HG03280 (cell line): ENCODE measurements around the gene ARHGAP10.

ENCODE experiments used
- ATAC-seq: cut with Tn5 transposase; IDR thresholded peaks from one replicate; pipeline ENCODE4 v1.9.1; 2021; ENCODE audit warnings: mild to moderate bottlenecking, moderate library complexity; ENCODE audit not compliant: unreplicated experiment

Gene ARHGAP10

GRCh38 chr4:147731580-147732517, at the start of gene ARHGAP10:
ARHGAP10 (plus strand) TSS chr4:147732088; CDS start chr4:147732302, 214 bp downstream.
- peak; percentile 61 for ATAC-seq

GRCh38 chr4:147682755-147683154, 49.1 kb upstream of the ARHGAP10 start:
- ATAC-seq: no peak

- ATAC-seq: no peak
These were observed 48.7 kb upstream of the ARHGAP10 start for GRCh38 chr4:147683188-147683591.

GRCh38 chr4:147683717-147684700, 47.9 kb upstream of the ARHGAP10 start, which contains the start of gene PRMT9:
PRMT9 (minus strand) TSS chr4:147684163; CDS start chr4:147683987, 176 bp downstream.
- ATAC-seq: peak; percentile 99

GRCh38 chr4:147689067-147689466, 42.8 kb upstream of the ARHGAP10 start:
- ATAC-seq: no peak

GRCh38 chr4:147691820-147692219, 40.1 kb upstream of the ARHGAP10 start:
- ATAC-seq: no peak

- ATAC-seq: no peak
These were observed 38.7 kb upstream of the ARHGAP10 start for GRCh38 chr4:147693218-147693617.

GRCh38 chr4:147696866-147697265, 35.0 kb upstream of the ARHGAP10 start:
- no peak for ATAC-seq

- ATAC-seq: no peak
These were observed 27.0 kb upstream of the ARHGAP10 start for GRCh38 chr4:147704846-147705245.

GRCh38 chr4:147707892-147708672, 23.8 kb upstream of the ARHGAP10 start:
- ATAC-seq: peak; percentile 64

- ATAC-seq: no peak
These were observed 21.9 kb upstream of the ARHGAP10 start for GRCh38 chr4:147709999-147710398.

GRCh38 chr4:147714575-147715401, 17.1 kb upstream of the ARHGAP10 start:
- ATAC-seq: no peak

GRCh38 chr4:147717878-147718277, 14.0 kb upstream of the ARHGAP10 start:
- ATAC-seq: peak; percentile 84

- ATAC-seq: no peak
These were observed 8.6 kb upstream of the ARHGAP10 start for GRCh38 chr4:147723326-147723725.

GRCh38 chr4:147724468-147725201, 7.3 kb upstream of the ARHGAP10 start:
- ATAC-seq: no peak

- no peak for ATAC-seq
These were observed 6.2 kb upstream of the ARHGAP10 start for GRCh38 chr4:147725673-147726072.

- no peak for ATAC-seq
These were observed 4.3 kb upstream of the ARHGAP10 start for GRCh38 chr4:147727476-147728028.

GRCh38 chr4:147730333-147730732, 1.6 kb upstream of the ARHGAP10 start:
- ATAC-seq: no peak
